ENCODE measurements around the gene LY6G6C.

LY6G6C gene

GRCh38 chr6:31729979-31730630, 8.6 kb upstream of the LY6G6C start:
- peak overlapping the region; percentile 62 for H3K4me3 ChIP-seq (ENCODE audit: low read length)
- peak; percentile 73 for DNase-seq (ENCODE audit: low read depth, low spot score)

DNA sequence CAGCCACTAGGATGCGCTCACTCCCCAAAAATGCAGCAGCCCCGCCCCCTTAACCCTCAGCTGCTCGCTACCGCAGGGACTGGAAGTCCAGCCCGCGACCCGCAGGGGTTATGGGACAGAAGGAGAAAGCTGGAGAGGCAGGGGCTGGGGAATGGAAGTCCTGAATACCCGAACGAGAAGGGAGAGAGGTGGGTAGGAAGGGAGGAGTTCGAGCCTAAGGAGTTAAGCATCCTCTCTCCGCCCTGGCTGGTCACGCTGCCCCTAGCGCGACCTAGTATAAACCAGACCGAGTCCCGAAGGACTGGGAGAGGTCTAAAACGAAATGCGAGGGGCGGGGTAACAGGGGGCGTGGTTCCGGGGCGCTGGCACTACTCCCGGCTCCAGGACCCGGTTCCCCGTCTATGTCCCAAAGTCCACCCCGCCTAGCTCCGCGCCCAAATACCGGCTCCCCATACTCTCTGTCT, 8.0 kb upstream of the LY6G6C start:
- peak; percentile 70 for DNase-seq (ENCODE audit: low read depth, low spot score)
- H3K4me3 ChIP-seq (ENCODE audit: low read length) = peak overlapping the region; percentile 62

DNA sequence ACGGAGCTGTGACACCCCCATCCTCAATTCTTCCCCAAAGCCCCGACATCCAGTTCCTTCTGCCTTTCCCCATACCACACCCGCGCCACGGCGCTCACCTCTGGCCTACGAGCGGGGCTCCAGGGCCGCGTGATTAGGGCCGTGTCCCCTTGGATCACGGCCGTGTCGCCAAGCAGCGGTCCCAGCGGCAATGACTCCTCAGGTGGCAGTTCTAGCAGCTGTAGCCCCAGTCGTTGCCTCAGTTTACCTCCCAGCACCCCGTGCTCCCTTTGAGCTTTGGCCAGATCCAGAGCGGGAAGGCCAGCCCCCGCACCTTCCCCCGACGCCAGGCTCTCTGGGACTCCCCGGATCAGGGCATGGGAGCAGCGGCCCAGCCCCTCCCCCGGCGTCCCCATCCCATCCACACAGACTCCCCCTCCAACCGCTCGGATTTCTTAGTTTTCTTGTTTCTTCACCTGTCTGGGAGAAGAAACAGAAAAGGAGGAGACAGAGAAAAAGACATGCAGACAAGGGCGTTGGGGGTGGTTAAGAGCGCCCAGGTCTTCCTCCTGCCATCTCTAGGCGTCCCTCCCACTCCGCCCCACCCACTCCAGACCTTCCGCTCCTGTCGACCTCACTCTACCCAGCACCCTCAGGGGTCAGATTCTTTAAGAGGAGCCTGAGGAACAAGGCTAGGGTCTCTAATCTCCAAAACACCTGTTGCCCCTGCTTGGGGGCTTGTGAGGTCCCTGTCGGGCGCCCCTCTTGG, 7.4 kb upstream of the LY6G6C start, which contains the start of gene DDAH2:
DDAH2 (minus strand) TSS at position 533 of the 748 bp plus-strand sequence; CDS start at position 395, 138 bp downstream.
- H3K4me3 ChIP-seq (ENCODE audit: low read length) = peak within 1 kb of the TSS; percentile 62
- no peak for DNase-seq (ENCODE audit: low read depth, low spot score)

DNA sequence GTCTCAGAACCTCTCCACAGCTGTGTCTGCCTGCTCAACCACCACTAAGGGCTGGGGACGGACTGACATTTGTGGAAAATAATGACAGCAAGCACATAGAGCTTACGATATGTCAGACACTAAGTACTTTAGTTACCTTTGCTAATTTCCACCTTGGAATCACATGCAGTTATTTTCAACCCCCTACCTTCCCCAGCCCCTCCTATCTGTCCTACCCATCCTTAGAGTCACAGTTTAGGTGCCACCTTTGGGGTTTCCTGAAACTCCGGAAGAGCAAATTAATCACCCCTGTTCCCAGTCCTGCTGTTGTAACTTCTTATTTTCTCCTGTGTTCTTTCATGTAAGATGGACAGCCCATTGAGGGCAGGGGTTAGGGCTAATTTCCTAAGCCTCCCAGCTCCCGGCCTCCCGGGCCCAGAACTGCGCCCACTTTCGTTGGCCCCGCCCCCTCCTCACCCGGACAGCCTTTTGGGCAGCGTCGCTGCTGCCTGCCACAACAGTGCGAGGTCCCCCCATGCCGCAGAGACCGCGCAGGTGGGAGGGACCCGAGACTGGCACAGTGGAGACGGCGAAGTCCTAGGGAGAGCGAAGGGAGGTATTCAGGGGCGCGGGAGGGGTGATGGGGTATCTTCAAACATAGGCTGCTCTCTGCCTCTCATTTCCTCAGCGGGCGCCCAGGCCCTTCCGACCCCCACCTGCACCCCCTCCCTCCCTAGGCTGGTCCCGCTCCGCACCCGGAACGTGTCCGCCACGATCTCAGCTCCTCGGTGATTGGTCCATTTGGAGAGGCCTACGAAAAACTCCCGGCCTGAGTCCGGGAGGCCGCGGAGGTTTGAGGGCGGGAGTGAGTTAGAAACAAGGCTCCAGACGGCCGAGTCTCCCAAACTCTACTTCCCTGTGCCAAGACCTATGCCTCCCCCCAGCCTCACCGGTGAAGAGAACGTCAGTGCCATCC, 6.4 kb upstream of the LY6G6C start:
- H3K4me3 ChIP-seq (ENCODE audit: low read length) = no peak overlapping the region

GRCh38 chr6:31727034-31727716, 5.6 kb upstream of the LY6G6C start:
- no peak overlapping the region for H3K4me3 ChIP-seq (ENCODE audit: low read length)
- DNase-seq (ENCODE audit: low read depth, low spot score) = no peak

More for the DNA sequence above, 6.4 kb upstream of the LY6G6C start:
- DNase-seq (ENCODE audit: low read depth, low spot score) = peak; percentile 46

DNA sequence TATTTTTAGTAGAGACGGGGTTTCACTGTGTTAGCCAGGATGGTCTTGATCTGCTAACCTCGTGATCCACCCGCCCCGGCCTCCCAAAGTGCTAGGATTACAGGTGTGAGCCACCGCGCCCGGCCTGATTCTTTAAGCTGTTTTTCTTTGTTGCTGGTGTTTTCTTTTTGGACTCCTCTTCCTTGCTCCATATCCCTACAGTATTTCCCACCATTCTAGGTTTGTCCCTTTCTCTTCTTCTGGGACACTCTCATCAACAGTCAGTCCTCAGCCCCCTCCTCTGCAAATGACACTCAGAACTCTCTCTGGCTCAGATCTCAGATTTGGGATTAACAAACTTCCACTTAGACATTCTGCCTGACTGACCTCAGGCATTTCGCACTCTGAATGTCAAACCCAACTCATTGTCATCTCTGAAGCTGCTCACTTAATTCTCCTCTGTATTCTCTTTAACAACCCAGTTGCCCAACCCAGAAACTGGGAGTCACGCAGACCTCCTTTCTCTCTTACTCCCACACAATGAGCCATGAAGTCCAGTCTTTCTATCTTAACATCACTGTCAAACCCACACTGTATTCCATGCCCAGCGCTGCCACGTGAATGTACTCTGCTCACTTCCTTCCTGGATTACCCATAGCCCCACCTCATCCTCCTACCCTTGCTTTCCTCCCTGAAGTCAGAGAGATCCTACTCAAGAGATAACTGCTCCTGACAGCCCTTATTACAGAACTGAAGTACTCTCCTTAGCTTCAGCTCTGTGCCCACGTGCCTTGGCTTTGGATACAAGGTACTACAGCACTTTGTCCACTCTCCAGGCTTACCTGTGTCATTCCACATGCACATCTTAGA, 4.2 kb upstream of the LY6G6C start:
- H3K4me3 ChIP-seq (ENCODE audit: low read length) = no peak overlapping the region
- no peak for DNase-seq (ENCODE audit: low read depth, low spot score)

DNA sequence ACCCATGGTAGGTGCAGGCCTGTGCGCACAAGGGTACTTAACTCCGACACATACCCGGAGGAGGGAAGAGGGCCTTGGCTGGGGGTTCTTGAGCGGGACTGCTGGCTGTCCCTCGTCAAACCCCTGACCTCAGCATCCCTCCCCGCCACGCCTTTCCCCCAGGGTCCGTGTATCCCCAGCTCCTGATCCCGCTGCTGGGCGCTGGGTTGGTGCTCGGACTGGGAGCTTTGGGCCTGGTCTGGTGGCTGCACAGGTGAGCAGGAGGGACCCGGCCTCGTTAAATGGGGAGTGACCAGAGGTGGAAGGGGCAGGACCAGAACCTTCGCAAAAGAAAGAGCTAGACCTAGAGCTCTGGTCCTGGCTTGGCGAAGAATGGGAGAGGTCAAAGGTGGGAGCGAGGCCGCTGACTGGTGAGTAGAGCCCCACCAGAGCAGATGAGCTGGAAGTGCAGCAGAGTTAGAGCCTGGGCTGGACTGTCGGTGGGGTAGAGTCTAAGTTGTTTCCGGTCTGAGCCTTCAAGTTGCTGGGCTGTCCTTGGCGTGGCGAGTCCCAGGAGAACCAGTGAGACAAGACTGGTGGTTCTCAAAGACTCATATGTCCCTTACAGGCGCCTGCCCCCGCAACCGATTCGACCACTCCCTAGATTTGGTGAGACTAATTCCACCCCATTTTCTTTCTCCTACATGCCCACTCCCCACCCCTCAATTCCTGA, 2.6 kb upstream of the LY6G6C start:
- H3K4me3 ChIP-seq (ENCODE audit: low read length) = no peak overlapping the region
- DNase-seq (ENCODE audit: low read depth, low spot score) = no peak

GRCh38 chr6:31723245-31723979, 1.9 kb upstream of the LY6G6C start, which contains the start of gene MPIG6B:
Gene MPIG6B (plus strand): TSS chr6:31723373. CDS start chr6:31723384, 11 bp downstream.
- peak; percentile 72 for DNase-seq (ENCODE audit: low read depth, low spot score)
- H3K4me3 ChIP-seq (ENCODE audit: low read length) = no peak within 1 kb of the TSS

DNA sequence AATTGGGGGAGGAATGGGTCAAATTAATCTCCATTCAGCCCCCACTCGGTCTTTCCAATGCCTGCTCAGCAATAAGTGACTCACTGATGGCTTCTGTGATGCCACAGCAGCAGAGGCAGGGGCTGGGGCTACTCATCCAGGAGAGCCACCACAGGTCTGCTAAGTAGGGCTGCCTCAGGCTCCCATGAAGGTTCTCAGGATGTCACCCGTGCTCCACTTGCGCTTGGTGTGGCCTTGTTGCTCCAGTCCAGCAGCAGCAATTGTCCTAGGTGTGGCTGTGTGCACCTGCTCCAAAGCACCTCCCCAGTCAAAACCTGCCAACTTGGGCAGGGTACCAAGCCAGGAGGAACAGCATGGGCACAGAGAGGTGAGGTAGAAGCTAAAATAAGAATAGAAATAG, 627 bp upstream of the LY6G6C start:
- no peak overlapping the region for H3K4me3 ChIP-seq (ENCODE audit: low read length)
- DNase-seq (ENCODE audit: low read depth, low spot score) = no peak

DNA sequence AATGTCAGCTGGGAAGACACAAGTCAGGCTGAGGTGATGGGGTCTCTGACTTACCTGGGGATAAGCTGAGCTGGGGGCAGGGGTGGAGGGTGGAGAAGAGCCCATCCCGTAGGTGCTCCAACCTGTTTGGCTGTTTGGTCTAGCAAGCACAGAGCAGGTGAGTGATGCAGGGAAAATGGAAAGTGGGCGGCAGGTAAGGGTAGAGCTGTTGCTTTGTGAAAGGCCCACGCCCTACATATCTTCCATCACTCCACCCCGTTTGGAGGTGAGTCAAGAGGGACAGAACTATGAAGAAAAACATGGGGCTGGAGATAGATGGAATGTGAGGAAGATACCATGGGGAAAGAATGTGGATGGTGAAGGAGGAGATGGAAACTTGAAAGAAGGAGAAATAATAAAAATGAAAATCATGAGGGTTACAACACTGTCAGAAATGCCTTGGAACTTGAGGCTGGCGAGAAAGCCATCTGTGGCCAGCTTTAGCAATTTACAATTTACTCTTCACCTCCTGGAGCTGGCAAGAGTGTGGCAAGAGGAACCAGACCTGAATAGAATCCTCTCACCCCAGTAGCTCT, 1.3 kb downstream of the LY6G6C start:
- DNase-seq (ENCODE audit: low read depth, low spot score) = no peak
- no peak overlapping the region for H3K4me3 ChIP-seq (ENCODE audit: low read length)

GRCh38 chr6:31719001-31719400, 2.5 kb downstream of the LY6G6C start:
- no peak for DNase-seq (ENCODE audit: low read depth, low spot score)
- no peak overlapping the region for H3K4me3 ChIP-seq (ENCODE audit: low read length)

GRCh38 chr6:31718265-31718664, 3.3 kb downstream of the LY6G6C start:
- no peak overlapping the region for H3K4me3 ChIP-seq (ENCODE audit: low read length)
- DNase-seq (ENCODE audit: low read depth, low spot score) = no peak

DNA sequence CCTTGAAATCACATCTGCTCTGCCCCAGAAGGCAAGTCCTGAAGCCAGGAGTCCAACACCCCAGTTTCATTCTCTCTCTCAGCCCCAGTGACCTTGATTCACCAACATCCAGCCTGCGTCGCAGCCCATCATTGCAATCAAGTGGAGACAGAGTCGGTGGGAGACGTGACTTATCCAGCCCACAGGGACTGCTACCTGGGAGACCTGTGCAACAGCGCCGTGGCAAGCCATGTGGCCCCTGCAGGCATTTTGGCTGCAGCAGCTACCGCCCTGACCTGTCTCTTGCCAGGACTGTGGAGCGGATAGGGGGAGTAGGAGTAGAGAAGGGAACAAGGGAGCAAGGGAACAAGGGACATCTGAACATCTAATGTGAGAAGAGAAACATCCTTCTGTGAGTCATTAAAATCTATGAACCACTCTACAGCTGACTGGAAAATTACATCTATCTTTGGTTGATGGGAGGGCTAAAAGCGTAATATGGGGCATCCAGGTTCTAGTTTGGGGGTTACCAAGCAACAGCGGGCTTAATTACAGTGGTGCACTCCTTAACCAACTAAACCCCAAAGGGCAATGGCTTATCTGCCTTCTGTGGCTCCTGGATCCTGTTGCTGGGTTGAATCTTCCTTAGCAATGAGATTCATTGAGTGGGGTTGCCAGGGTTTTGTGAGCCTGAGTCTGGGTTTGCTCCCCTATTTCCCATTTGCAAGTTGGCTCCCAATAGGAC, 3.9 kb downstream of the LY6G6C start:
- no peak overlapping the region for H3K4me3 ChIP-seq (ENCODE audit: low read length)
- DNase-seq (ENCODE audit: low read depth, low spot score) = no peak

- no peak for DNase-seq (ENCODE audit: low read depth, low spot score)
- H3K4me3 ChIP-seq (ENCODE audit: low read length) = no peak within 1 kb of the TSS
Observed at GRCh38 chr6:31715022-31715958, 6.3 kb downstream of the LY6G6C start, which contains the start of gene LY6G6D. Gene LY6G6D (plus strand): TSS chr6:31715348. CDS start chr6:31715356, 8 bp downstream.
